Measurements from ENCODE around the gene SCARB1. TPM values are rescaled to one million over a fixed set of nuclear protein-coding genes. Genes with fewer than 3 reads are reported as not detected.
A peak's percentile ranks its signal among the peaks of the same experiment; 100 is the strongest.

Gene SCARB1
- total RNA-seq, 1 donor from 2014 or later = 4.3 TPM

DNA sequence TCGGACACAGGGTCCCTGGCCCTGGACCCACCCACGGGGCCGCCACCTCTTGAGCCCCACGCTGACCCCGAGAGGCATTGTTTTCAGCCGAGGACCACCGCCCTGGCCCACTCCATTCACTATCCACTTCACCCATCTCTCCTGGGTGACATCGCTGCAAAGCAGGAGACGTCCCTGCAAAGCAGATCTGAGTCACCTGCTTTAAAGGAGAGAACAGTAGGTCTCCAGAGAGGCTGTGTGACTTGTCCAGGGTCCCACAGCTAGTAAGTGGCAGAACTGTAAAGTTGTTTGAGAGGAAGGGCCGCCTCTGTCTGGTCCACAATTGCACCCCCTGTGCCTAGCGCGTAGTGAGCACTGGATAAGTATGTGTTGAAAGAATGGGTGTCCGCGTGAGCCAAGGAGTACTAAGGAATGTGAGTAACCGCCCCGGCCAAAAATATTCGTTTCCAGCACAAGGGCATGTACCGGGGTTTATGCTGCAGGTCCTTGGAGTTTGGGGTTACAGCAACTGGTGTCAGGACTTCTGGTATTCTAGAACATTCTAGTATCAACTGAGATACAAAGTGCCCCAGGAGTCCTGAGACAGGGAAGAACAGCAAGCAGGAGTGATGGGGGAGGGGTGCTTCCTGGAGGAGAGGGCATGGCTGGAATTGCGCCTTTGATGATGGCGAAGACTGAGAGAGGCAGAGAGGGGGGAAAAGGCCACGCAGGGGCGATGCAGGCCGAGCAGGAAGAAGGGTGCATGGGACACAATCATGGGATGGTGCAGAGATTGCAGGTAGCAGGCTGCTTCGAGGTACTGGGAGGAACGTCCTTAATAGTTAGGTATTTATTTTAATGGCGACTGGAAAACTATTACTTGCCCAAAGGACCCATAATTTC lies 91.1 kb downstream of the SCARB1 start:
- H3K4me2 ChIP-seq = no peak overlapping the region
- H3K9ac ChIP-seq = no peak overlapping the region
- no peaks in the 10 kb centered on the region for H3K4me1 ChIP-seq
- TF ChIP-seq EZH2phosphoT487 (IDR thresholded peaks at IDR 0.05) (no peak), CTCF (IDR thresholded peaks at IDR 0.05) (no peak), EZH2 (IDR thresholded peaks at IDR 0.05) (no peak)
- H3K27me3 ChIP-seq = peaks cover 14% of the 10 kb centered on the region
- no peak overlapping the region for H2AFZ ChIP-seq (replicated peaks)
- peaks cover 23% of the 10 kb centered on the region for H3K4me1 Mint-ChIP-seq
- no peaks in the 10 kb centered on the region for H3K79me2 ChIP-seq (ENCODE audit: low read depth)
- H3K4me3 ChIP-seq = no peak overlapping the region
- H3K9me3 ChIP-seq (ENCODE audit: low read depth) = no peaks in the 10 kb centered on the region
- H3K27ac ChIP-seq = no peak overlapping the region
- H3K27me3 Mint-ChIP-seq (ENCODE audit: insufficient read depth, low read depth) = peaks cover 23% of the 10 kb centered on the region
- H3F3A ChIP-seq (ENCODE audit: low read depth) = no peaks in the 10 kb centered on the region
- H3K9me3 Mint-ChIP-seq = peaks cover 9% of the 10 kb centered on the region
- no peaks in the 10 kb centered on the region for H4K20me1 ChIP-seq (ENCODE audit: low read depth)
- H3K36me3 Mint-ChIP-seq = no peaks in the 10 kb centered on the region
- no peak overlapping the region for H3K27ac Mint-ChIP-seq
- no peak for DNase-seq (ENCODE audit: low spot score)
- H3K36me3 ChIP-seq = no peaks in the 10 kb centered on the region
- H3K4me3 Mint-ChIP-seq = no peak overlapping the region

DNA sequence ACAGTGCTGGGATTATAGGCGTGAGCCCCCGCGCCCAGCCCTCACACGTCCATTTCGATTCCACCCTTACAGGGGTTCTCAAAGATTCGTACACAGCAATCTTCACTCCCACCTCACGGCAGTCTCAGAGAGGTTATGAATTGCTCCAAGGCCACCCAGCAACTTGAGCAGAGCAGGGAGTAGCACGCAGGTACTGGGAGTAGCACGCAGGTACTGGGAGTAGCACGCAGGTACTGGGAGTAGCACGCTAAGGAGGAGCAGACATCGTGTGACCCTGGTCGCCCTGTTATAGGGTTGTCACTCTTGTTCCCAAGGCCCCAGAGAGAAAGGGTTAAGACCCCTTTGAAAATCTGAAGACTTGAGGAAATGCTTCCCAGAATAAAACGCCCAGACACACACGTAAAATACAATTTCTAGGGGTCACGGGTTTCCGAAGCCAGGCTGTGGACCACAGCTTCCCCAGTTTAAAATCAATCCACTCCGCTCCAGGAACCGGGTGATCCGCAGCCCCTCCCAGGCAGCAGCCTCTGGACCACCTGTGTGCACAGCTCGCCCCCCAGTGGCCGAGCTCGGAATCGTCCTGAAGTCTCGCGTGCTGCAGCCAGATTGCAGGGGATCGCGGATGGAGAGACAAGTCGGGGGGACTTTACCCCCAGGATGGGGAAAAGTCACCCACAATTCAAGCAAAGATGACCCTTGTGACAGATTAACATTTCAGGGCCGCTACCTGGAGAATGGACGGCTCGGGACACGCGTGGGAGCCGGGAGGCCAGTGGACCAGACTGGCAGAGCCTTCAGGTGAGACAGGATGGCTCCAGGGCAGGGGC lies 92.0 kb downstream of the SCARB1 start:
- Histone ChIP-seq H4K20me1 (ENCODE audit: low read depth) (no peaks in the 10 kb centered on the region), H3K4me3 (no peak overlapping the region), H2AFZ (replicated peaks) (no peak overlapping the region), H3K79me2 (ENCODE audit: low read depth) (no peaks in the 10 kb centered on the region), H3F3A (ENCODE audit: low read depth) (no peaks in the 10 kb centered on the region), H3K4me2 (peak overlapping the region; percentile 11), H3K36me3 (no peaks in the 10 kb centered on the region), H3K27me3 (peaks cover 14% of the 10 kb centered on the region), H3K27ac (no peak overlapping the region), H3K9me3 (ENCODE audit: low read depth) (no peaks in the 10 kb centered on the region), H3K9ac (no peak overlapping the region), H3K4me1 (no peaks in the 10 kb centered on the region)
- Mint-ChIP-seq H3K4me1 (peaks cover 31% of the 10 kb centered on the region), H3K4me3 (peak overlapping the region; percentile 9), H3K36me3 (no peaks in the 10 kb centered on the region), H3K27me3 (ENCODE audit: insufficient read depth, low read depth) (peaks cover 24% of the 10 kb centered on the region), H3K27ac (no peak overlapping the region), H3K9me3 (peaks cover 9% of the 10 kb centered on the region)
- TF ChIP-seq EZH2 (IDR thresholded peaks at IDR 0.05) = no peak
- TF ChIP-seq CTCF (IDR thresholded peaks at IDR 0.05) = peak; percentile 98
- peak; percentile 89 for DNase-seq (ENCODE audit: low spot score)

DNA sequence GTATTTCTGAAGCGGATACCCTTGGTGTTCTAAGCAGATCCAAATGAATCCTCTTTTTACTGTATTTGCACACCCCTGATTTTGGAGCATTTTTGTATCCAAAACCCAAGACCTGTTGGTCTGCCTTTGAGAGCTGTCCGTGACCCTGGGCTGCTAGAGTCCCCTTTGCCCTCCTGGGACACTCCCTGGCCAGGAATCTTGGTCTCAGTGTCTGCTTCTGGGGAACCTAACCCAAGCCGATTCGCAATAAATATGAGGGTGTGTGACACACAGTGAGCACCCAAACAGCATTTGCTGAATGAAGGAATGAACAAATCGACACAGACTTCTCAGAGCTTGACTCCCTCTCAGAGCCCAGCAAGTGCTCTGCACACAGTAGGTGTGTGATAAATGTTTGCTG lies 92.9 kb downstream of the SCARB1 start:
- no peak for DNase-seq (ENCODE audit: low spot score)
- peaks cover 30% of the 10 kb centered on the region for H3K27me3 Mint-ChIP-seq (ENCODE audit: insufficient read depth, low read depth)
- H3K4me3 ChIP-seq = no peak overlapping the region

More for the DNA sequence above, 92.9 kb downstream of the SCARB1 start:
- Histone ChIP-seq H3K9ac (no peak overlapping the region), H3K36me3 (no peaks in the 10 kb centered on the region), H3K4me1 (no peaks in the 10 kb centered on the region), H3K4me2 (no peak overlapping the region), H3K9me3 (ENCODE audit: low read depth) (no peaks in the 10 kb centered on the region), H3K27ac (no peak overlapping the region), H2AFZ (replicated peaks) (no peak overlapping the region), H4K20me1 (ENCODE audit: low read depth) (no peaks in the 10 kb centered on the region), H3F3A (ENCODE audit: low read depth) (no peaks in the 10 kb centered on the region), H3K27me3 (peaks cover 14% of the 10 kb centered on the region), H3K79me2 (ENCODE audit: low read depth) (no peaks in the 10 kb centered on the region)
- Mint-ChIP-seq H3K4me3 (no peak overlapping the region), H3K9me3 (peaks cover 11% of the 10 kb centered on the region), H3K4me1 (peaks cover 34% of the 10 kb centered on the region), H3K36me3 (no peaks in the 10 kb centered on the region), H3K27ac (no peak overlapping the region)
- no peak for TF ChIP-seq EZH2phosphoT487 (IDR thresholded peaks at IDR 0.05)

All from neural progenitor cell (in vitro differentiated cells).